HG03378 (cell line): ENCODE data around the gene VPS33A.
"Not testable (repeated sequence)": the region's sequence is repeated elsewhere in the genome, so short reads cannot be mapped to it uniquely, and the experiment has no call there.

ENCODE experiments used
- ATAC-seq: cut with Tn5 transposase; IDR thresholded peaks from one replicate; pipeline ENCODE4 v1.9.1; 2021; ENCODE audit warnings: mild to moderate bottlenecking, moderate library complexity; ENCODE audit not compliant: unreplicated experiment

Gene VPS33A

GRCh38 chr12:122205053-122205925 lies 61.0 kb downstream of the VPS33A start:
- no peak for ATAC-seq

GRCh38 chr12:122204167-122205052 lies 61.9 kb downstream of the VPS33A start:
- no peak for ATAC-seq

GRCh38 chr12:122203301-122204166 lies 62.8 kb downstream of the VPS33A start, which contains the start of gene B3GNT4:
B3GNT4 (plus strand) TSS chr12:122203709; CDS start chr12:122204619, 910 bp downstream.
- no peak for ATAC-seq

GRCh38 chr12:122202811-122203210 lies 63.5 kb downstream of the VPS33A start:
- not testable (repeated sequence) for ATAC-seq

- ATAC-seq = no peak
These were observed 64.3 kb downstream of the VPS33A start for GRCh38 chr12:122202017-122202416.

GRCh38 chr12:122201381-122201780 lies 64.9 kb downstream of the VPS33A start:
- ATAC-seq = no peak

GRCh38 chr12:122200541-122201175 lies 65.6 kb downstream of the VPS33A start:
- ATAC-seq = no peak

GRCh38 chr12:122199484-122200355 lies 66.6 kb downstream of the VPS33A start:
- ATAC-seq = no peak

GRCh38 chr12:122197612-122197966 lies 68.7 kb downstream of the VPS33A start:
- no peak for ATAC-seq

- no peak for ATAC-seq
These were observed 70.9 kb downstream of the VPS33A start for GRCh38 chr12:122195405-122195804.

- no peak for ATAC-seq
These were observed 71.5 kb downstream of the VPS33A start for GRCh38 chr12:122194804-122195203.

- ATAC-seq = no peak
These were observed 73.9 kb downstream of the VPS33A start for GRCh38 chr12:122192441-122192840.

GRCh38 chr12:122190842-122191668 lies 75.2 kb downstream of the VPS33A start:
- no peak for ATAC-seq

- ATAC-seq = no peak
These were observed 76.4 kb downstream of the VPS33A start for GRCh38 chr12:122189626-122190475.

GRCh38 chr12:122187466-122187865 lies 78.8 kb downstream of the VPS33A start:
- ATAC-seq = no peak

- no peak for ATAC-seq
These were observed 80.7 kb downstream of the VPS33A start for GRCh38 chr12:122185494-122186082.

GRCh38 chr12:122185079-122185478 lies 81.2 kb downstream of the VPS33A start:
- no peak for ATAC-seq
